Upper lobe of right lung (tissue), 1 donor: Measurements from ENCODE around the gene FOXA2. TPM values are rescaled to one million over a fixed set of nuclear protein-coding genes. Genes with fewer than 3 reads are reported as not detected.

Experiments used
- ATAC-seq: fragments of 200-7000 bp; cut with Tn5 transposase; one replicate; pipeline ENCODE4 v1.9.1; 2020; ENCODE audit warnings: mild to moderate bottlenecking, moderate library complexity
- DNase-seq: peaks from one replicate; pipeline ENCODE4 v3.0.0-alpha.2; 2020
- H3K27ac ChIP-seq: fragments of 200-600 bp; one replicate; pipeline ENCODE4 v1.8.0; 2022
- H3K27me3 ChIP-seq: fragments of 200-600 bp; one replicate; pipeline ENCODE4 v1.8.0; 2022; ENCODE audit warnings: mild to moderate bottlenecking
- H3K36me3 ChIP-seq: fragments of 200-600 bp; one replicate; pipeline ENCODE4 v1.8.0; 2022
- H3K4me1 ChIP-seq: fragments of 200-600 bp; one replicate; pipeline ENCODE4 v1.8.0; 2022
- H3K4me3 ChIP-seq: fragments of 200-600 bp; one replicate; pipeline ENCODE4 v1.8.0; 2022; ENCODE audit warnings: mild to moderate bottlenecking
- H3K9me3 ChIP-seq: fragments of 200-600 bp; one replicate; pipeline ENCODE4 v1.8.0; 2022
- intact Hi-C: fragments of 100-400 bp; cut with DNase I; formaldehyde crosslinking; loops from one replicate; pipeline ENCODE4 v1.11.0; 2022
- total RNA-seq: library from RNA; stranded (reverse); fragmentation: NEBNext Ultra II Directional; extraction: Animal tissue kit (Norgen Biotek cat#: 25700); gene quantifications from one replicate; pipeline ENCODE4 v1.2.1, GENCODE V29; 2021
- TF ChIP-seq, protein P1 (sequence below): fragments of 200-600 bp; IDR thresholded peaks from one replicate; pipeline ENCODE4 v1.8.0; 2022; ENCODE audit warnings: antibody characterized with exemption
- donor health status: DM: no; HTN: yes; CAD: no; lungs with severe emphysema.

The FOXA2 gene
- total RNA-seq, 1 donor from 2014 or later = 21.7 TPM

DNA sequence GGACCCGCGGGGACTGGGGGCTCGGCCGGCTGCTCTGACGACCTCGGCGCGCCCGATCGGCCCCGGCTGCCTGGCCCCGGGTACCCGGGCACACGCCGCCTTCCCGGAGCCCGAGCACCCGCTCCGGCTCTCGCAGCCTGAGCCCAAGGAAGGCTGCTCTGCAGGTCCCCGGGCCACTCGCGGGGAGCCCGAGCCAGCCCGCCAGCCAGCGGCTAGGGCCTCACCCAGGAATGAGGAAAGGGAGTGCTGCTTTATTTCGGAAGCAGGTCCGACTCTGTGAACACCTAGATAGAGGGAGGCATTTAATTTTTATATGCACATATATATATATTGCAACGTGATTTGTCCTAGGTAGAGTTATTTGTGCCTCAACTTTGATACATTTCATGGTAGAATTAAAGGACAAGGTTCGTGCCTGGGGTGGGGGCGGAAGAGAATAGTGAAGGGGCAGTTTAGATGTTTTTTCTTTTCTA, 15.5 kb downstream of the FOXA2 start:
- H3K4me3 ChIP-seq = peak overlapping the region; percentile 36
- no peaks in the 10 kb centered on the region for H3K4me1 ChIP-seq
- ATAC-seq = peak; percentile 61
- peak; percentile 73 for DNase-seq
- no peaks in the 10 kb centered on the region for H3K9me3 ChIP-seq
- H3K36me3 ChIP-seq = no peaks in the 10 kb centered on the region
- TF ChIP-seq, protein P1, sequence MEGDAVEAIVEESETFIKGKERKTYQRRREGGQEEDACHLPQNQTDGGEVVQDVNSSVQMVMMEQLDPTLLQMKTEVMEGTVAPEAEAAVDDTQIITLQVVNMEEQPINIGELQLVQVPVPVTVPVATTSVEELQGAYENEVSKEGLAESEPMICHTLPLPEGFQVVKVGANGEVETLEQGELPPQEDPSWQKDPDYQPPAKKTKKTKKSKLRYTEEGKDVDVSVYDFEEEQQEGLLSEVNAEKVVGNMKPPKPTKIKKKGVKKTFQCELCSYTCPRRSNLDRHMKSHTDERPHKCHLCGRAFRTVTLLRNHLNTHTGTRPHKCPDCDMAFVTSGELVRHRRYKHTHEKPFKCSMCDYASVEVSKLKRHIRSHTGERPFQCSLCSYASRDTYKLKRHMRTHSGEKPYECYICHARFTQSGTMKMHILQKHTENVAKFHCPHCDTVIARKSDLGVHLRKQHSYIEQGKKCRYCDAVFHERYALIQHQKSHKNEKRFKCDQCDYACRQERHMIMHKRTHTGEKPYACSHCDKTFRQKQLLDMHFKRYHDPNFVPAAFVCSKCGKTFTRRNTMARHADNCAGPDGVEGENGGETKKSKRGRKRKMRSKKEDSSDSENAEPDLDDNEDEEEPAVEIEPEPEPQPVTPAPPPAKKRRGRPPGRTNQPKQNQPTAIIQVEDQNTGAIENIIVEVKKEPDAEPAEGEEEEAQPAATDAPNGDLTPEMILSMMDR = no peak
- peak overlapping the region; percentile 88 for H3K27ac ChIP-seq
- intact Hi-C loops = no loop called here
- peaks cover 74% of the 10 kb centered on the region for H3K27me3 ChIP-seq

DNA sequence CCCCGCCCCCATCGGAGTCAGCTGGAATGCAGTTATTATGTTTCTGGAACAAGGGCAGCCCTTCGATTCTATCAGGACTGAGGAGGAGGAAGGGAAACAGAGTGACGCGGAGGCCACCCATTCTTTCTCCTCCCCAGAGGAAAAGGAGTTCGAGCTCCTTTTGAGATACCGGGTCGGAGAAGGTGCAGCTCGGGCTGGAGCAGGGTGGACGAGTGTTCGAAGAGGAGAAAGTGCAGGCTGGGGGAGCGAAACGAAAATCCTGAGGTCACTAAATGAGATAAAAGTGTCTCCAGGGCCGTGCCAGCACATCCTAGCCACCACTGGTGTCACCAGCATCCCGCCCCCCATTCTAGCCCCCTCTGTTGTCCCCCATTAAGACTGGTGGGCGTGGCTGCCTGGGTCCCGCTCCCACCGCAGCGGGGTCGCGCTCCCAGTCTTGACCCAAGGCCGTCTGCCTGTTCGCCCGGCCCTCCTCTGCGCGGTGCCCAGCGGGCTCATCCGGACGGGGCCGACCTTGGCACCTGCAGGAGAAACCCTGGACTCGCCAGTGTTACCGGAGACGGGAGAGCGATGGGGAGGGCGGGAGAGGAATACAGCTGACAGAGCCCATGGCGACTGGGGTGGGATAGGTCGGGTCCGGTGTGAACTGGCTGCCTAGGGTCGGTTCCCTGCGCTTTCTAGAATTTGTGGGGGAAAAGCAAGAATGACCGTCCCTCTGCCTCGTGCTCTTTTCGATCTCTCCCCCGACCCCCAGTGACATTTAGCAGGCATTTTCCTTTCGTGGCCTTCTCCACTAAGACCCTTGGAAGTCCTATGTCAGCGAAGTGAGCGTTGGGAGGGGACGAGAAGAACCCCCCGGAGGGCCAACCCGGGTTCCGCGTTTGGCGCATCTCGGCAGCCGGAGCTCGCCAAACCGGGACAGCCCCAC, 16.2 kb downstream of the FOXA2 start:
- H3K9me3 ChIP-seq = no peaks in the 10 kb centered on the region
- H3K4me3 ChIP-seq = peak overlapping the region; percentile 36
- no peaks in the 10 kb centered on the region for H3K36me3 ChIP-seq
- TF ChIP-seq, protein P1 = no peak
- DNase-seq (peak; percentile 80), ATAC-seq (peak; percentile 79)
- peaks cover 70% of the 10 kb centered on the region for H3K27me3 ChIP-seq
- peak overlapping the region; percentile 88 for H3K27ac ChIP-seq
- no peaks in the 10 kb centered on the region for H3K4me1 ChIP-seq
- intact Hi-C loops = no loop called here

DNA sequence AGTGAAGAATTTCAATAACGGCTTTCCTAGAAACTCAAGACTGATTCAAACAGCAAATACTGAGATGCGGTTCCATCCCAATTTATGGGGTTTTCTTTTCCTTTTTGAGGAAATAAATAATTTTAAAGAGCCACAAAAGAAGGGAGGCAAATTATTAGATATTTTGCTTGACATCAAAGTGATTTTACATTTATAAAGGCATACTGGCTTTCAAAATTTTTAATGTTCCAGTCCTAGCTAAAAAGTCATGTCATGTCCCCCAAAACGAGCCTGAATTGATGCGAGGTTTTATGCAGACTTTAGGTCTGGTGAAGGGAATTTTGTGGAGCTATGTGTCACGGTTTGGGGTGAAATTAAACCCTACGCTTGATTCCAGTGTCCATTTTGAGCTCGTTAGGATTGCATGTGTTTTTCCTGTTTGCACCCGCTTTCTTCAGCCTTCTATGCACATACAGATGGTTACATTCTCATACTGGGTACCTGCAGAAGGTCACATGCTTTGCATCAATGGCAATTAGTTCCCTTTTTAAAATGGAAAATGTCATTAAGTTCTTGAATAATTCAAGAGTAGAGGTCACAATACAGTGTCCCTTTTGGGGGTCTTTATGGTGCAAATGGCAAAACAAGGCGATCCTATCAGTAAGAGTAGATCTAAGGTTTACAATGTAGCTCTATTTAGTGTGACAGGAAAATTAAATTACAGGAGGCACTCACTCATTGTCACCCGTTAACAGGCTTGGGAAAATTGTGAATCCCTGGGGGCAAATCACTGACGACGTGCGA, 17.3 kb downstream of the FOXA2 start:
- DNase-seq = no peak
- ATAC-seq = no peak
- intact Hi-C loops = no loop called here
- Histone ChIP-seq H3K27ac (no peak overlapping the region), H3K9me3 (no peaks in the 10 kb centered on the region), H3K4me3 (no peak overlapping the region), H3K4me1 (no peaks in the 10 kb centered on the region), H3K27me3 (peaks cover 68% of the 10 kb centered on the region), H3K36me3 (no peaks in the 10 kb centered on the region)
- TF ChIP-seq, protein P1 = no peak

DNA sequence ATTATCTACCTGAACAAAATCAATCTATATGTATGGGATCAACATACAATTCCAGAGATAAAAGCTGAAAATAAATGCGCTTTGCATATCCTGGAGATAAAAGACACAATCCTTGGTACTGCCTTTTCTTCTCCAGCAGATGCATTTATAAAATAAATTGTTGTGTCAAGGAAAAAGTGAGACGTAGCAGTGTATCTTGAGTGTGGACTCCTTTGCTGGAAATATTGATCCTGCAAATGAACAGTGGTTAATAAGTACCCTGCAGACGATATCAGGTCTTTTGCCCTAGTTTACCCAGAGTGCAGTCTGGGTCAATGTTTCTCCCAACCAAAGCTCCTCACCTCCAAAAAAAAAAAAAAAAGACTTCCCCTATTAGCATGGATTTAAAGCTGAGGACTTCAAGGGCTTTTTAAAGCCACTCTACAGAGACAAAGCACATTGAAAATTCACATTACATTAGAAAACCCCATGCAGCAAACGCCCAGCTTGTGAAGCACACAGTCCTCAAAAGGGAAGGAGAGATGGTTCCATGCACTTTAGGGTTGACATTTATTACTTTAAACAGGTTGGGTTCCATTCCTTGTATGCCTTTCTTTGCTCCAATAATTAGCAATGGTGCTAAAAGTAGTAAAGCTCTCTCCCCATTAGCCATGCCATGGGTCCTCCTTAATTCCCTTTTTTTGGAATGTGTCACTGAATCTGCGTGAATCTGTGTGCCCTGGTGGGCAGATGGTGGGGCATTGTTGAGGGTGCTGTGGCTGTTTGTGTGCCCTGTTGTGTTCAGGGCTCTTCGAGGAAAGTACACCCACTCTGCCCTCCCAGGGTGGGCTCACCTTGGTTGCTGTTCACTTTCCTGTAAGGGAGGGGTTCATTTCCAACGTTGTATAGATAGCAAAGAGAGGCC, 21.1 kb downstream of the FOXA2 start:
- H3K27me3 ChIP-seq = peaks cover 52% of the 10 kb centered on the region
- H3K9me3 ChIP-seq = no peaks in the 10 kb centered on the region
- H3K4me3 ChIP-seq = no peak overlapping the region
- H3K4me1 ChIP-seq = no peaks in the 10 kb centered on the region
- TF ChIP-seq, protein P1 = no peak
- intact Hi-C loops = no loop called here
- no peak overlapping the region for H3K27ac ChIP-seq
- H3K36me3 ChIP-seq = no peaks in the 10 kb centered on the region
- ATAC-seq (no peak), DNase-seq (no peak)

DNA sequence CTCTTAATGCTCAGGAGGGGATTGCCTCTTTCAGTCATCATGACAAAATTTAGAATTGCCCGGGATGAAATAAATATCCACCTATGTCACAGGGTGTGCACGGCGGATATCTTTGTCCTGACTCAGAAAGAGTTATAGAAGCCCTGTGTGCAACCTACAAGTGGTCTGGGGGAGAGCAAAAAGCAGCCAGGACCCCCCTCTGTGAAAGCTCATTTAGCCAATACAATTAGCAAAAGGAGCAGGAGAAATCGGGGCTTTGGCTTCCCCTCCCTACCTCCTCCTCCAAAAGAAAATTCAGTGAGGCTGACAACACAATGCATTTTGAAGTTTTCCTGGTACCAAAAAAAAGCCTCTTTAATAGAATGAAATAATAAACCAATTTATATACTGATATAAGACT, 21.8 kb downstream of the FOXA2 start:
- H3K4me1 ChIP-seq = no peaks in the 10 kb centered on the region
- H3K4me3 ChIP-seq = no peak overlapping the region
- no peaks in the 10 kb centered on the region for H3K36me3 ChIP-seq
- TF ChIP-seq, protein P1 = no peak
- no peak overlapping the region for H3K27ac ChIP-seq
- intact Hi-C loops = no loop called here
- no peaks in the 10 kb centered on the region for H3K9me3 ChIP-seq
- H3K27me3 ChIP-seq = peaks cover 48% of the 10 kb centered on the region
- ATAC-seq (no peak), DNase-seq (no peak)
